K562 (cell line): ENCODE data around the gene GPX7. TPM values are rescaled to one million over a fixed set of nuclear protein-coding genes. Genes with fewer than 3 reads are reported as not detected.

Experiments
- ATAC-seq: fragments of 200-7000 bp; cut with Tn5 transposase; 3 replicates; pipeline ENCODE4 v1.9.1; 2020; ENCODE audit warnings: moderate library complexity
- BruUV-seq: library from RNA; stranded (reverse); fragments of 400-500 nt; replicated peaks from 2 replicates; lab custom pipeline; 2021; lab: Mats Ljungman, UMichigan
- CTCF ChIA-PET: fragments of 300-600 bp; formaldehyde crosslinking; extraction: SDS; loops from one replicate; lab custom pipeline; 2021; ENCODE audit warnings: low intra/inter-chr PET ratio; lab: Yijun Ruan, JAX
- POLR2A ChIA-PET: fragments of 300-600, 350-650 bp; sonication (Branson Sonifier 250); formaldehyde crosslinking; extraction: SDS; loops from one replicate; lab custom pipeline; 2021; ENCODE audit warnings: antibody characterized with exemption, inconsistent platforms; lab: Yijun Ruan, JAX
- DNase-seq, 4 experiments: peaks; one replicate each; pipeline versions ENCODE4 v3.0.0 to v3.0.0-alpha.2; 2011 to 2018; ENCODE audit warnings: low spot score in 3 of 4, mixed read lengths in 3 of 4; ENCODE audit errors: extremely low read depth in 1 of 4
- FAIRE-seq: peaks from 2 replicates; lab custom pipeline; 2011; peaks lifted over from hg19 to GRCh38; lab: Jason Lieb, UNC
- H2AFZ ChIP-seq: 2 replicates; pipeline ENCODE4 v1.6.0; 2011; ENCODE audit warnings: low read depth, low read length, control low read depth, inconsistent platforms
- H3K27ac ChIP-seq: fragments of 200-600 bp; 3 replicates; pipeline ENCODE4 v1.8.0; 2011; ENCODE audit warnings: low read depth, mild to moderate bottlenecking, control low read depth, inconsistent platforms, low read length, moderate library complexity, mixed read lengths; ENCODE audit errors: extremely low read depth
- H3K27me3 ChIP-seq, 2 experiments: fragments of 300-600 bp in 1 of 2; 2 replicates in 1 of 2; 3 replicates in 1 of 2; pipeline versions ENCODE4 v1.6.0 to v1.8.0; 2011; ENCODE audit warnings: inconsistent platforms in 2 of 2, low read length in 2 of 2, mild to moderate bottlenecking in 1 of 2, mixed read lengths in 1 of 2, moderate library complexity in 1 of 2; ENCODE audit not compliant: control insufficient read depth in 2 of 2, insufficient read depth in 2 of 2
- H3K36me3 ChIP-seq: fragments of 300-600 bp; 3 replicates; pipeline ENCODE4 v1.8.0; 2011; ENCODE audit warnings: mild to moderate bottlenecking, low read length, inconsistent platforms; ENCODE audit not compliant: control insufficient read depth, insufficient read depth
- H3K4me1 ChIP-seq, 2 experiments: fragments of 200-600 bp in 1 of 2; replicated peaks in 1 of 2; 2 replicates in 1 of 2; 3 replicates in 1 of 2; pipeline versions ENCODE4 v1.5.1 to v1.8.0; 2011; ENCODE audit warnings: inconsistent platforms in 2 of 2, low read length in 2 of 2, mild to moderate bottlenecking in 1 of 2, mixed read lengths in 1 of 2, moderate library complexity in 1 of 2; ENCODE audit not compliant: control insufficient read depth in 2 of 2, insufficient read depth in 2 of 2
- H3K4me2 ChIP-seq: 2 replicates; pipeline ENCODE4 v1.6.1; 2011; ENCODE audit warnings: low read length, control low read depth, inconsistent platforms, mixed read lengths; ENCODE audit not compliant: insufficient read depth
- H3K4me3 ChIP-seq: fragments of 200-600 bp; sonication (generic), shearing (Covaris generic); 2 replicates; pipeline ENCODE4 v1.5.1; 2016; ENCODE audit warnings: control low read depth, inconsistent platforms
- H3K79me2 ChIP-seq: fragments of 200-600 bp; 3 replicates; pipeline ENCODE4 v1.8.0; 2011; ENCODE audit warnings: low read length, inconsistent platforms; ENCODE audit not compliant: control insufficient read depth, insufficient read depth
- H3K9ac ChIP-seq, 2 experiments: 2 replicates each; pipeline versions ENCODE4 v1.6.0 to v1.6.1; 2011; ENCODE audit warnings: low read depth in 2 of 2, low read length in 2 of 2, control low read depth in 1 of 2, inconsistent platforms in 1 of 2, mild to moderate bottlenecking in 1 of 2, mixed read lengths in 1 of 2; ENCODE audit not compliant: insufficient read depth in 1 of 2
- H3K9me1 ChIP-seq: one replicate; pipeline ENCODE4 v1.6.0; 2011; ENCODE audit warnings: inconsistent platforms, mild to moderate bottlenecking, low read length, moderate library complexity; ENCODE audit not compliant: control insufficient read depth, insufficient read depth
- H3K9me3 ChIP-seq: replicated peaks from 2 replicates; pipeline ENCODE4 v1.5.1; 2011; ENCODE audit warnings: low read depth, low read length, inconsistent platforms; ENCODE audit not compliant: control insufficient read depth, insufficient read depth
- H4K20me1 ChIP-seq: replicated peaks from 2 replicates; pipeline ENCODE4 v1.6.1; 2011; ENCODE audit warnings: low read length, inconsistent platforms, mixed read lengths; ENCODE audit not compliant: control insufficient read depth, insufficient read depth
- ADNP ChIP-seq: fragments of 200-800 bp; sonication (Bioruptor generic); IDR thresholded peaks from 2 replicates; pipeline ENCODE4 v1.6.1; 2016; ENCODE audit warnings: missing genetic modification characterization, missing compliant biosample characterization
- ARNT ChIP-seq, 2 experiments: fragments of 450-650 bp; IDR thresholded peaks; 2 replicates each; pipeline ENCODE4 v1.6.1; 2016; ENCODE audit warnings: mild to moderate bottlenecking in 1 of 2
- BCOR ChIP-seq: fragments of 450-650 bp; IDR thresholded peaks from 2 replicates; pipeline ENCODE4 v1.6.1; 2016
- CBX1 ChIP-seq: sonication (generic); IDR thresholded peaks from 2 replicates; pipeline ENCODE4 v1.6.1; 2016; ENCODE audit warnings: antibody characterized with exemption, low read depth, mild to moderate bottlenecking
- CBX3 ChIP-seq, 2 experiments: IDR thresholded peaks; 1 replicate in 1 of 2; 2 replicates in 1 of 2; pipeline ENCODE4 v1.6.1; 2012; ENCODE audit warnings: inconsistent platforms in 2 of 2, low read length in 2 of 2, borderline replicate concordance in 1 of 2, control low read depth in 1 of 2
- CC2D1A ChIP-seq: fragments of 450-650 bp; IDR thresholded peaks from 2 replicates; pipeline ENCODE4 v1.6.1; 2017; ENCODE audit warnings: mild to moderate bottlenecking
- CHD4 ChIP-seq: fragments of 200-600 bp; sonication (generic); IDR thresholded peaks from 3 replicates; pipeline ENCODE4 v1.6.1; 2012; ENCODE audit warnings: low read depth, mild to moderate bottlenecking, mixed read lengths, low read length, inconsistent platforms; ENCODE audit not compliant: insufficient read depth, insufficient replicate concordance, poor library complexity, severe bottlenecking
- ESRRA ChIP-seq: fragments of 450-650 bp; IDR thresholded peaks from 2 replicates; pipeline ENCODE4 v1.6.1; 2014; ENCODE audit warnings: low read depth, mild to moderate bottlenecking, moderate library complexity, borderline replicate concordance
- FOXM1 ChIP-seq, 2 experiments: fragments of 450-650 bp in 1 of 2; sonication (generic) in 1 of 2; formaldehyde crosslinking in 1 of 2; IDR thresholded peaks; 2 replicates each; pipeline versions ENCODE4 v1.6.1 to v1.9.0; 2017 to 2022; ENCODE audit warnings: low read depth in 2 of 2, mild to moderate bottlenecking in 2 of 2, missing genetic modification reagents in 1 of 2, moderate library complexity in 1 of 2
- GTF2E2 ChIP-seq: fragments of 200-800 bp; sonication (Bioruptor generic); IDR thresholded peaks from 2 replicates; pipeline ENCODE4 v1.6.1; 2016; ENCODE audit warnings: missing genetic modification characterization, missing compliant biosample characterization
- HDAC1 ChIP-seq, 2 experiments: fragments of 450-650 bp; IDR thresholded peaks; 2 replicates each; pipeline ENCODE4 v1.6.1; 2016 to 2017; ENCODE audit warnings: inconsistent platforms in 1 of 2, mild to moderate bottlenecking in 1 of 2, moderate library complexity in 1 of 2
- HDAC2 ChIP-seq: fragments of 450-650 bp; IDR thresholded peaks from 2 replicates; pipeline ENCODE4 v1.6.1; 2016; ENCODE audit warnings: mild to moderate bottlenecking
- KDM1A ChIP-seq, 2 experiments: fragments of 450-650 bp; IDR thresholded peaks; 2 replicates each; pipeline ENCODE4 v1.6.1; 2016; ENCODE audit warnings: mild to moderate bottlenecking in 2 of 2
- LEF1 ChIP-seq: fragments of 450-650 bp; IDR thresholded peaks from 2 replicates; pipeline ENCODE4 v1.6.1; 2016; ENCODE audit warnings: mild to moderate bottlenecking
- MYC ChIP-seq, 2 experiments: fragments of 250-450 bp in 1 of 2; sonication (Bioruptor Pico) in 1 of 2; IDR thresholded peaks; 2 replicates each; pipeline versions ENCODE4 v1.5.1 to v1.6.1; 2012 to 2021; ENCODE audit warnings: low read depth in 2 of 2, borderline replicate concordance in 1 of 2, improper control_type of control experiment in 1 of 2, low read length in 1 of 2, mild to moderate bottlenecking in 1 of 2, moderate library complexity in 1 of 2
- PHB2 ChIP-seq: fragments of 450-650 bp; IDR thresholded peaks from 2 replicates; pipeline ENCODE4 v1.6.1; 2017; ENCODE audit warnings: low read depth
- PTBP1 ChIP-seq: fragments of 200-400 bp; formaldehyde crosslinking; IDR thresholded peaks from 2 replicates; pipeline ENCODE4 v1.6.1; 2017; ENCODE audit warnings: low read depth, low read length
- RBM25 ChIP-seq: fragments of 200-400 bp; formaldehyde crosslinking; IDR thresholded peaks from 2 replicates; pipeline ENCODE4 v1.6.1; 2018; ENCODE audit warnings: low read length, low read depth, moderate library complexity; ENCODE audit not compliant: severe bottlenecking
- RCOR1 ChIP-seq, 2 experiments: IDR thresholded peaks; 2 replicates each; pipeline ENCODE4 v1.6.1; 2012; ENCODE audit warnings: low read depth in 2 of 2, low read length in 2 of 2, borderline replicate concordance in 1 of 2, improper control_type of control experiment in 1 of 2
- SMARCA5 ChIP-seq: fragments of 450-650 bp; IDR thresholded peaks from 2 replicates; pipeline ENCODE4 v1.6.1; 2016
- ZNF583 ChIP-seq: fragments of 250-450 bp; sonication (Bioruptor Pico); IDR thresholded peaks from 2 replicates; pipeline ENCODE4 v1.4.0; 2020
- WGBS: fragments of 100-300 bp; shearing (Covaris generic); methylation state at CpG from one replicate; pipeline ENCODE4 v1.1.6; 2016; ENCODE audit warnings: low coverage, mixed read lengths; ENCODE audit not compliant: insufficient coverage; ENCODE audit errors: missing lambda C conversion rate; 5-methylcytosine and 5-hydroxymethylcytosine counted together
- in situ Hi-C: fragments of 300-500 bp; cut with MboI; formaldehyde crosslinking; loops from 4 replicates; pipeline ENCODE4 v1.15.0; 2018; ENCODE audit warnings: inconsistent platforms, mixed read lengths
- intact Hi-C: fragments of 100-400 bp; cut with micrococcal nuclease; formaldehyde crosslinking; loops from 2 replicates; pipeline ENCODE4 v1.14.2; 2022
- polyA plus RNA-seq, 8 experiments: library from polyadenylated mRNA; depleted of rRNA in 4 of 8; stranded (reverse) in 5 of 8; unstranded in 3 of 8; fragments of >200 nt; fragmentation: Nextera tagmentation in 2 of 8; fragmentation: Illumina TruSeq in 1 of 8; extraction: Ambion mirVana in 2 of 8; extraction: Trizol in 1 of 8; gene quantifications; 2 replicates each; pipeline versions ENCODE4 v1.2.1 to v1.2.3, GENCODE V29; 2011 to 2014; ENCODE audit warnings: inconsistent platforms in 1 of 8, missing spikeins in 1 of 8
- total RNA-seq, 7 experiments: library from RNA; depleted of rRNA in 6 of 7; stranded (reverse); fragments of >200 nt in 6 of 7; fragmentation: Illumina TruSeq in 2 of 7; extraction: Trizol in 2 of 7; gene quantifications; 2 replicates each; pipeline versions ENCODE4 v1.2.1 to v1.2.3, GENCODE V29; 2011 to 2021; ENCODE audit warnings: low replicate concordance in 1 of 7
- TF ChIP-seq, protein P1 (sequence below): sonication (generic); formaldehyde crosslinking; IDR thresholded peaks from 2 replicates; pipeline ENCODE4 v1.8.1; 2023; ENCODE audit warnings: mild to moderate bottlenecking, missing genetic modification reagents

The GPX7 gene
- total and polyA plus RNA-seq, 9 of the 15 experiments (the other 6 are each of a cell fraction or from before 2014, with no cell fraction given): 0.08 TPM; not detected in 8

GRCh38 chr1:52629667-52630066, 27.5 kb downstream of the GPX7 start:
- TF ChIP-seq ADNP (tag): peak; percentile 94
- TF ChIP-seq RCOR1 (IDR thresholded peaks at IDR 0.05; ENCODE audit: borderline replicate concordance in 1 of 2, low read depth in 2 of 2, low read length in 2 of 2): peak; percentile 42 to 91; a peak in 3 of 4 replicates
- peak; percentile 92 for TF ChIP-seq HDAC2
- no peak for TF ChIP-seq GTF2E2 (tag)
- peak in 1 of 2 experiments; percentile 48; a peak in 1 of 4 replicates for TF ChIP-seq HDAC1 (IDR thresholded peaks at IDR 0.05)
- TF ChIP-seq FOXM1 (IDR thresholded peaks at IDR 0.05; ENCODE audit: low read depth): 0 out of 2 replicates have a peak, but pooled peaks have one; percentile 15
- TF ChIP-seq FOXM1 (CRISPR knock-in tag; IDR thresholded peaks at IDR 0.05; ENCODE audit: low read depth): no peak
- peak in 1 of 2 experiments; percentile 27; a peak in 1 of 3 replicates for TF ChIP-seq CBX3 (IDR thresholded peaks at IDR 0.05; ENCODE audit: borderline replicate concordance in 1 of 2, low read length in 2 of 2)
- peak; percentile 58; the same call in 1 of the 2 replicates for TF ChIP-seq ESRRA
- 0 out of 2 replicates have a peak, but pooled peaks have one; percentile 26 for TF ChIP-seq CC2D1A
- peak in 1 of 2 experiments; percentile 45; a peak in 1 of 4 replicates for TF ChIP-seq ARNT (IDR thresholded peaks at IDR 0.05)
- TF ChIP-seq PTBP1: 0 out of 2 replicates have a peak, but pooled peaks have one; percentile 64
- no peak for TF ChIP-seq LEF1
- TF ChIP-seq RBM25: peak; percentile 98
- TF ChIP-seq BCOR: peak; percentile 99
- no peak for TF ChIP-seq MYC (IDR thresholded peaks at IDR 0.05; ENCODE audit: low read depth, low read length)
- TF ChIP-seq MYC (CRISPR knock-in tag; IDR thresholded peaks at IDR 0.05; ENCODE audit: borderline replicate concordance, low read depth): no peak
- peak; percentile 97 for TF ChIP-seq SMARCA5
- peak; percentile 88 to 92 for TF ChIP-seq KDM1A (IDR thresholded peaks at IDR 0.05)
- no peak for TF ChIP-seq ZNF583
- peak; percentile 67; the same call in 1 of the 2 replicates for TF ChIP-seq CBX1
- TF ChIP-seq CHD4: peak; percentile 95
- TF ChIP-seq, protein P1, sequence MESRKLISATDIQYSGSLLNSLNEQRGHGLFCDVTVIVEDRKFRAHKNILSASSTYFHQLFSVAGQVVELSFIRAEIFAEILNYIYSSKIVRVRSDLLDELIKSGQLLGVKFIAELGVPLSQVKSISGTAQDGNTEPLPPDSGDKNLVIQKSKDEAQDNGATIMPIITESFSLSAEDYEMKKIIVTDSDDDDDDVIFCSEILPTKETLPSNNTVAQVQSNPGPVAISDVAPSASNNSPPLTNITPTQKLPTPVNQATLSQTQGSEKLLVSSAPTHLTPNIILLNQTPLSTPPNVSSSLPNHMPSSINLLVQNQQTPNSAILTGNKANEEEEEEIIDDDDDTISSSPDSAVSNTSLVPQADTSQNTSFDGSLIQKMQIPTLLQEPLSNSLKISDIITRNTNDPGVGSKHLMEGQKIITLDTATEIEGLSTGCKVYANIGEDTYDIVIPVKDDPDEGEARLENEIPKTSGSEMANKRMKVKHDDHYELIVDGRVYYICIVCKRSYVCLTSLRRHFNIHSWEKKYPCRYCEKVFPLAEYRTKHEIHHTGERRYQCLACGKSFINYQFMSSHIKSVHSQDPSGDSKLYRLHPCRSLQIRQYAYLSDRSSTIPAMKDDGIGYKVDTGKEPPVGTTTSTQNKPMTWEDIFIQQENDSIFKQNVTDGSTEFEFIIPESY (CRISPR knock-in tag): no peak
- TF ChIP-seq PHB2: no peak
- POLR2A ChIA-PET: interaction anchor here (1.4 kb wide), 1 partner anchor 19 kb away, joined by 3 read pairs; no protein-coding TSS in a partner anchor
- WGBS: 37% methylated on average over 2 of the region's 2 CpGs
- intact Hi-C loops (no loop called here), in situ Hi-C loops (no loop called here)
- no TSS peak for BruUV-seq
- no peaks in the 10 kb centered on the region for H4K20me1 ChIP-seq
- no peaks in the 10 kb centered on the region for H3K9me3 ChIP-seq
- no peak for FAIRE-seq
- H2AFZ ChIP-seq: peak overlapping the region; percentile 66
- no peak overlapping the region for H3K4me3 ChIP-seq
- H3K9me1 ChIP-seq: no peaks in the 10 kb centered on the region
- no peaks in the 10 kb centered on the region for H3K27me3 ChIP-seq
- peak overlapping the region; percentile 27; the same call in 1 of the 2 replicates for H3K4me2 ChIP-seq
- H3K4me1 ChIP-seq: peaks cover 8 to 17% of the 10 kb centered on the region in 2 experiments; a peak in 4 of 5 replicates
- no peaks in the 10 kb centered on the region for H3K36me3 ChIP-seq
- no peaks in the 10 kb centered on the region for H3K79me2 ChIP-seq
- H3K9ac ChIP-seq: no peak overlapping the region; a peak in 1 of 4 replicates
- H3K27ac ChIP-seq: no peak overlapping the region
- no peak for DNase-seq
- no peak for ATAC-seq
- CTCF ChIA-PET: no interaction called here
